Measurements from ENCODE around the gene TRIP12.
"Not testable (repeated sequence)": the region's sequence is repeated elsewhere in the genome, so short reads cannot be mapped to it uniquely, and the experiment has no call there.

TRIP12 gene

DNA sequence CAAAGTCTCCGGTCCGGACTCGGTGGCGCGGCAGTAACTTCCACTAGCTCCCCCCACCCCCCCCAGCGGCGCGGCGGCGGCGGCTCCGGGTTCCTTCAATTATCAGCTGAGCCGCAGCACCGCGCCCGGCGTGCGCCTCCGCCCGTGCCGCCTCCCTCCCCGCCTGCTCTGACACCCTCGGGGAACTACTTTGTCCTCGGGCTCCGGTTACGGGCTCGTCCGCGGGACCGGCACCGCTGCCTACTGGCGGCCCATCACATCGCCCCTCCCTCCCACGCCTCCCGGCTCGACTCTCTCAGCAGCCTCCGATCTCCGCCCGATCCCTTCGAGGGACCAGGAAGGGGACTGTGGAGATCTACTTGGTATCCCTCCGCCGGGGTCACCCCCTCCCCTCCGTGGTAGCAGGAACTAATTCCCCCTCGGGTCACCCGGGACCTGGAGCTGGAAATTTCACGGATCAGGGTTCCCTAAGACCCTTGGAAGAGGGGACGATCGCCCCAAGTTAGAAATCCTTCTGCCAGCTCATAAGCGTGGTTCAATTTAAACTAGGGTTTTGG lies at the start of gene TRIP12:
Gene TRIP12 (minus strand): TSS at position 118 of the 557 bp plus-strand sequence. CDS start 41,930 bp downstream, outside the sequence.
- peak; percentile 81 to 91 for DNase-seq

GRCh38 chr2:229971298-229971790 lies 49.5 kb upstream of the TRIP12 start:
- no peak for DNase-seq

GRCh38 chr2:229970406-229970805 lies 48.6 kb upstream of the TRIP12 start:
- no peak for DNase-seq

- DNase-seq = no peak
Measured at GRCh38 chr2:229969921-229970320, 48.1 kb upstream of the TRIP12 start.

GRCh38 chr2:229963596-229963995 lies 41.8 kb upstream of the TRIP12 start:
- DNase-seq = not testable (repeated sequence)

DNA sequence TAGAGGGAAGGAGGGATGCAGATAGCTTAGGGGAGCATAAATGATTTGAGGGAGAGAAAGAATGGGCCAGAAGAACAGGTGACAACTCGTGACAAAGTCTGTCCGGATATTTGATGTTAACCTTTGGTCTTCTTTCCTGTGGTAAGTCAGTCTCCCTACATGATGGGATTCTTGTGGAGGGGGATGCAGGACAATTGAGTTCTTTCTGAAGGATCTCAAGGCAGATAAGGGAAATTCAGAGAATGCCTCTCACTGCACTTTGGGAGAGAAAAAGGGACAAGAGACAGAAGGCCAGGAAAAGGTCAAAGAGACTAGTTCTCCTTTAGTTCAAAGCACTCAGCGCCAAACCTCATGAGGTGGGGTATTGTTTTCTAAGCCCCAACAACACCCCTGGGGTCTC lies 34.7 kb upstream of the TRIP12 start:
- DNase-seq = no peak

- no peak for DNase-seq
Measured at GRCh38 chr2:229955663-229956062, 33.9 kb upstream of the TRIP12 start.

- no peak for DNase-seq
Measured at GRCh38 chr2:229952256-229952835, 30.5 kb upstream of the TRIP12 start.

DNA sequence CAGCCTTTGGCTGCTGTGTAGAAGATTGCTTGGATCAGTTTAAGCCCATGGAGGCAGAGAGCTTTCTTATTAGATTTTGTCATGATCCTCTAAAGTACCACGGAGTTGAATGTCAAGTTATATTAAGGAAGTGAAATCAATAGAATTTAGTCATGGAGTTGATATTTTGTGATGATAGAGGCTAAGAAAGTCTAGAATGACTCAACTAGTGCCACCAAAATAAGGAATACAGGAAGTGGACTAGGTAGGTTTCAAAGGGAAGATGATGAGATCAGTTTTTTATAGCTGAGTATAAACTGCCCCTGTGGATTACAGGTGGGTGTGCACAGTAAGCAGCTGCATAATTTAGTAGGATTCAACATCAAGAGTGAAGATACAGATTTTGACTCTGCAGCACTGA lies 25.7 kb upstream of the TRIP12 start:
- DNase-seq = no peak

DNA sequence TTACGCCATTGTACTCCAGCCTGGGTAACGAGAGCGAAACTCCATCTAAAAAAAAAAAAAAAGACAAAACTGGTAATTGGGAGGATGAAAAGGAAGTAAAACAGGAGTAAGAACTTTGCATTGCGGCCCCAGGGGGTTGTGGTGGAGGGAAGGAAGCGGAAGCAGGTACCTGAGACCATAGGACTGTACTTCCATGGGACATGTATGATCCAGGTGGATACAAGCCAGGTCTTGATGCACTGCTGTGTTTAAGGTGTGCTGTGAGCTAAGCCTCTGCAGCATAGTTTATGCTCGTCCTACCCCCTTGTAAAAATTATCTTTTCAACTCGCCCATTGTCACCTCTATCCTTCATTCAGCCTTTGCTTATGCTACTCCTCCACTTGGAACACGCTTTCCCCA lies 24.2 kb upstream of the TRIP12 start:
- DNase-seq = no peak

GRCh38 chr2:229943770-229944449 lies 22.1 kb upstream of the TRIP12 start:
- no peak for DNase-seq

DNA sequence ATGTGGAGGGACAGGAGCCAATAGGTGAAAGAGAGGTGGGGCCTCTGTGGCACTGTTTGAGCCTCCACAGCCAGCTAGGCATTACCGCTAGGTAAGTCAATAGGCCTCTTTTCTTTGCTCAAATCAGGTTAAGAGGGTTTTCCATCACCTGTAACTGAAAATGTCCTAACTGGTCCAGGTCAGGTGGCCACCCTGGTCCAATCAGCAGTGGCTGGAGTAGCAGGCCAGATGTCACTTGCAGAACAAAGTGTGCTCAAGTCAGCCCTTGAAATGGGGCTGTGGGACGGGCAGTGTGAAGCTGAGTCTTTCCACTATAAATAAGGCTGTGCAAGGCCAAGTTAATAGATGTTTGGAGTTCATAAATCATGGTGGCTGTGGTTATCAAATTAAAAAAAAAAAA lies 21.4 kb upstream of the TRIP12 start:
- no peak for DNase-seq

DNA sequence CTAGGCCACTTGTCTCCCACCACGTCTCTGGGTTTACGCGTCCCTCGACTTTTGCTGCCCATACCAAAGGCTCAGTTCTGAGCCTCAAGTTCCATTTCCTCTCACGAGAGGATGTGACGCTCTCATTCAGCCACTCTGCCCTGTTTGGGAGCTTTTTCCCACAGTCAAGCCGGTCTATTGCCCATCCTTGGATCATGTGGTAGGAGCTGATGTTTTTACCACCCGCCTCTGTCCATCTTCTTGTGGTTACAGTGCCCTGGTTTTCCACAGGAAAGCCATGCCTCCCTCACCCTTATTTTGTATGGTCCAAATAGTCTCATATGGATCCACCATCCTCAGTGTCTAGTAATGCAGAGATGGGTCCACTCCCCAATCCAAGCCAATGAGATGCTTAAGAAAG lies 20.9 kb upstream of the TRIP12 start:
- no peak for DNase-seq

DNA sequence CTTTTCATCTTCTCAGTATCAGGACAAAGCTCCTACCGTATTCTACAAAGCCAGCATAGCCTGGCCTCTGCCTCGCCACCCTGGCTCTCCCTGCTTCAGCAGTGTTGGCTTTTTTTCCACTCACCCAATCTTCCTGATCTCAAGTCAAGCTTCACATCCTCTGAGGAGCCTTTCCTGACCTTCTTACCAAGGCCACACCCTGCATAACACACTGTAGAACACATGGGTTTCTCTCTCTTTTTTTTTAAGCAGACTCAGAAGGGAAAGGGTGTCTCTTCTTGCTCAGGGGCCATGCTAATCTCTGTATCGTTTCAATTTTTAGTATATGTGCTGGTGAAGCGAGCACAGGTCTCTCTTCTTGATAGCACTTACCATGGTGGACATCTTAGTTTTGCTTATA lies 15.7 kb upstream of the TRIP12 start:
- DNase-seq = no peak

- DNase-seq = peak; percentile 80
Measured at GRCh38 chr2:229931241-229931640, 9.4 kb upstream of the TRIP12 start.

DNA sequence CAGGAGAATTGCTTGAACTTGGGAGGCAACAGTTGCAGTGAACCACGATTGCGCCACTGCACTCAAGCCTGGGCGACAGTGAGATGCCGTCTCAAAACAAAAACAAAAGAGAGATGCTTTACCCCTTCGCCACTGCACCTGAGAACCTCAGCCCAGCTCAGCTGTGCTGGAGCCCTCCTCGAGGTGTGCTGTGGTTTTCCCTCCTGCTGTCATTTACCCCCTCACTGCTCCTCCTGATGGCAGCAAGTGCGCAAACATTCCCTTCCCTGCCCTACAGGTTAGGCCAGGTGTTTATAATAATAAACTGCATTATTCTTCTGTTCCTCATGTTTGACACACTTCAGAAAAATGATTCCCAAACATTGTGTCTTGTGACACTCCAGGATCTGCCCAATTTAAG lies 8.8 kb upstream of the TRIP12 start:
- DNase-seq = peak in 1 of 2 experiments; percentile 53

DNA sequence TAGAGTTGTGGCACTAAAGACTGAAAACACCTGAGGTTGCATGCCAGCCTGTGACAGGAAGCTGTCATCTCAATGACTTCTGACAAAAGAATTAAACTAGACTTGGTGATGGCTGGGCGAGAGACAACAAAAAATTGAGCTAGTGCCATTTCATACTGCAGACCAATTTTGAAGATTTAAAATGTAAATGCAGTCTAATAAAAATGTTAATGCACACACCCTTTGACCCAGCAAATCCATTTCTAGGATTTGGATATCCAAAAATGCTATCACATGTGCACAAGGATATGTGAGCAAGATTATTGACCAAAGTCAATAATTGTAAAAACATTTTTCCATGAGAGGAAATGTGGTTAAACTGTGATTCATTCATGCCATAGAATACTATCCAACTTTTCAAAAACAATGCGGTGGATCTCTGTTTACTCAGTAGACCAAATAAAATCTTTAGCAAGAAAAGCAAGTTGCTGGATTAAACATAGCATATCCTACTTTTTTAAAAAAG lies 6.1 kb upstream of the TRIP12 start:
- DNase-seq = no peak

GRCh38 chr2:229925201-229925600 lies 3.4 kb upstream of the TRIP12 start:
- DNase-seq = no peak

DNA sequence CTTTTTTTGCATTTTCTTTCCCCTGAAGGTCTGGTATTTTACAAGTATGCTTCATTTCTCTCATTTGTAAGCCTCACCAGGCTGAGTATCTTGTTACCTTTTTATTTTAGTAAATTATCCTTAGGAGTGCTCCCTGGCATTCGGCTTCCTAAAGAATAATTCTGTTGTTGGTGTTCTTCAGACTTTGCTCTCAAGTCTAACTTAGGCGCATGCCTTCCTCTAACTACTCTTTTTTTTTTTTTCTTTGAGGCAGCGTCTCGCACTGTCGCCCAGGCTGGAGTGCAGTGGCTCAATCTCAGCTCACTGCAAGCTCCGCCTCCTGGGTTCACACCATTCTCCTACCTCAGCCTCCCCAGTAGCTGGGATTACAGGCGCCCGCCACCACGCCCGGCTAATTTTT lies 2.7 kb upstream of the TRIP12 start:
- not testable (repeated sequence) for DNase-seq

GRCh38 chr2:229922449-229923386 lies 909 bp upstream of the TRIP12 start, which contains the start of gene FBXO36:
Gene FBXO36, plus strand, starts transcription at chr2:229922503. Its CDS starts 11 bp downstream, at chr2:229922514.
- peak; percentile 81 to 87 for DNase-seq

DNA sequence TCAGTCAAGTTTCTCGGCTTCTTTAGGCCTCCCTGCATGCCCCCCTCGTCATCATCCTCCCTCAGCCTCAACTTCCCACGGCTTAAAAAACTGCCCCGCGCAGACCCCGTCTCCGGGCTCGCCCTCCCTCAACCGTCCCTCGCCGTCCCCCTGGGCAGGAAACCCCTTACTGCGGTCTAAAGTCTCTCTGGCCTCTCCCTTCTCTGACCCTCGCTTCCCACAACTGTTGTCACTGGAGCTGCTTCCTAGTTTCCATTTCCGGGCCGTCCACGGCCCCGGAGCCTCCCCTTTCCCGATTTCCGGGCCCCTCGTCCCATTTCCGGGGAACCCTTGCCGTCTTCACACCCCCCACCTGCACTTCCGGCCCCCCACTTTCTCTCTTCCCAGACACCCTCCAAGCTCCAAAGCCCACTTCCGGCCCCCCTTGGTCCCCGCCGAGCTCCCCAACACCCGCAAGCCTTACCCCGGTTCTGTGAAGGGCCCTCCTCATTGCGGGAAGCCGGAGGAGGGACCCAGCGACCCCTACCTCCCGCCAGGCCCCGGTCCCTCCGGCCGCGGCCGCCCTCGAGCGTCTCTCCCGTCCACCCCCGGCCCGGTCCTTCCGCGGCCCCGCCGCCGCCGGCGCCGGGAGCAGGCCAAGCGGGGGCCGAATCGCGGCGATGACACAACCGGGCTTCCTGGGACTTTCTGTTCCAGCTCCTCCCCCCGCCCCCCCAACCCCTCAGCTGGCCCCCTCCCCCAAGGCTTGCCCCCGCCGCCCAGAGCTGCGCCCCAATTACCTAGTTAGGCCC lies 513 bp downstream of the TRIP12 start:
- DNase-seq = peak; percentile 48 to 65
